HepG2 (cell line): ENCODE results near the gene IMPDH1. TPM values are rescaled to one million over a fixed set of nuclear protein-coding genes. Genes with fewer than 3 reads are reported as not detected.

Experiments used
- KLF16 ChIP-seq, 2 experiments: sonication (generic) in 1 of 2; formaldehyde crosslinking in 1 of 2; IDR thresholded peaks; 2 replicates each; pipeline versions ENCODE4 v1.6.1 to v1.8.0; 2016 to 2023; ENCODE audit warnings: missing genetic modification reagents in 2 of 2, missing compliant biosample characterization in 1 of 2
- MTA1 ChIP-seq: sonication (generic); formaldehyde crosslinking; IDR thresholded peaks from 2 replicates; pipeline ENCODE4 v1.4.0; 2020; ENCODE audit warnings: missing genetic modification reagents, mild to moderate bottlenecking, borderline replicate concordance
- NCOA1 ChIP-seq: sonication (generic); formaldehyde crosslinking; IDR thresholded peaks from 2 replicates; pipeline ENCODE4 v1.9.0; 2021; ENCODE audit warnings: missing genetic modification reagents
- NFE2L1 ChIP-seq: sonication (generic); formaldehyde crosslinking; IDR thresholded peaks from 2 replicates; pipeline ENCODE4 v1.4.0; 2020; ENCODE audit warnings: missing genetic modification reagents, mild to moderate bottlenecking, borderline replicate concordance
- NR2F6 ChIP-seq, 2 experiments: IDR thresholded peaks; 2 replicates each; pipeline ENCODE4 v1.6.1; 2016; ENCODE audit warnings: antibody characterized with exemption in 1 of 2, mild to moderate bottlenecking in 1 of 2
- RBFOX2 ChIP-seq: fragments of 200-400 bp; formaldehyde crosslinking; IDR thresholded peaks from 2 replicates; pipeline ENCODE4 v1.6.1; 2017; ENCODE audit warnings: low read depth, mild to moderate bottlenecking, low read length
- REST ChIP-seq, 2 experiments: IDR thresholded peaks; 2 replicates each; pipeline ENCODE4 v1.6.1; 2011 to 2012; ENCODE audit warnings: low read length in 2 of 2, borderline replicate concordance in 1 of 2, low read depth in 1 of 2, mild to moderate bottlenecking in 1 of 2, moderate library complexity in 1 of 2
- YEATS2 ChIP-seq: sonication (generic); formaldehyde crosslinking; IDR thresholded peaks from 2 replicates; pipeline ENCODE4 v1.4.0; 2020; ENCODE audit warnings: missing genetic modification reagents, borderline replicate concordance
- ZNF121 ChIP-seq: sonication (generic); formaldehyde crosslinking; IDR thresholded peaks from 2 replicates; pipeline ENCODE4 v1.5.0; 2020; ENCODE audit warnings: mild to moderate bottlenecking, missing genetic modification reagents
- ZNF468 ChIP-seq: sonication (generic); formaldehyde crosslinking; IDR thresholded peaks from 2 replicates; pipeline ENCODE4 v1.8.0; 2022; ENCODE audit warnings: mild to moderate bottlenecking, moderate library complexity, missing genetic modification reagents
- ZNF543 ChIP-seq: sonication (generic); formaldehyde crosslinking; IDR thresholded peaks from 2 replicates; pipeline ENCODE4 v1.4.0; 2020; ENCODE audit warnings: mild to moderate bottlenecking, missing genetic modification reagents
- ZNF615 ChIP-seq: sonication (generic); formaldehyde crosslinking; IDR thresholded peaks from 2 replicates; pipeline ENCODE4 v1.5.0; 2020; ENCODE audit warnings: mild to moderate bottlenecking, missing genetic modification reagents, borderline replicate concordance
- ZNF788 ChIP-seq: sonication (generic); formaldehyde crosslinking; IDR thresholded peaks from 2 replicates; pipeline ENCODE4 v1.5.0; 2020; ENCODE audit warnings: mild to moderate bottlenecking, missing genetic modification reagents, borderline replicate concordance
- ZSCAN9 ChIP-seq: IDR thresholded peaks from 2 replicates; pipeline ENCODE4 v1.6.1; 2016; ENCODE audit warnings: borderline replicate concordance
- polyA plus RNA-seq, 8 experiments: library from polyadenylated mRNA; depleted of rRNA in 3 of 8; stranded (reverse) in 7 of 8; unstranded in 1 of 8; fragments of >200 nt; fragmentation: Illumina TruSeq in 4 of 8; extraction: Trizol in 4 of 8; gene quantifications; 2 replicates each; pipeline versions ENCODE4 v1.2.1 to v1.2.3, GENCODE V29; 2011 to 2016; ENCODE audit warnings: low read depth in 4 of 8, missing spikeins in 1 of 8, mixed read lengths in 1 of 8; ENCODE audit not compliant: insufficient read depth in 1 of 8
- total RNA-seq, 5 experiments: library from RNA; depleted of rRNA; stranded (reverse); fragments of >200 nt; fragmentation: Illumina TruSeq; extraction: Trizol; gene quantifications; 2 replicates each; pipeline ENCODE4 v1.2.3, GENCODE V29; 2016; ENCODE audit warnings: low read depth in 1 of 5
- TF ChIP-seq, protein P1 (sequence below): sonication (generic); formaldehyde crosslinking; IDR thresholded peaks from 2 replicates; pipeline ENCODE4 v1.8.0; 2022; ENCODE audit warnings: mild to moderate bottlenecking, missing genetic modification reagents
- TF ChIP-seq, protein P2 (sequence below): sonication (generic); formaldehyde crosslinking; IDR thresholded peaks from 2 replicates; pipeline ENCODE4 v1.5.0; 2020; ENCODE audit warnings: missing genetic modification reagents
- TF ChIP-seq, protein P3 (sequence below): sonication (generic); formaldehyde crosslinking; IDR thresholded peaks from 2 replicates; pipeline ENCODE4 v1.5.0; 2020; ENCODE audit warnings: missing genetic modification reagents
- TF ChIP-seq, protein P4 (sequence below): IDR thresholded peaks from 2 replicates; pipeline ENCODE4 v1.6.1; 2016; ENCODE audit warnings: low read depth, control low read depth

IMPDH1 gene
- total and polyA plus RNA-seq, 2 of the 13 experiments (the other 11 are each of a cell fraction or from before 2014, with no cell fraction given) = 22.8 to 34.0 TPM

- TF ChIP-seq REST (IDR thresholded peaks at IDR 0.05; ENCODE audit: borderline replicate concordance in 1 of 2, low read depth in 1 of 2, low read length in 2 of 2) (peak in 1 of 2 experiments; percentile 31; a peak in 1 of 4 replicates), MTA1 (CRISPR knock-in tag) (peak; percentile 30; the same call in 1 of the 2 replicates), ZNF121 (CRISPR knock-in tag) (no peak), NR2F6 (IDR thresholded peaks at IDR 0.05) (no peak), NR2F6 (CRISPR knock-in tag; IDR thresholded peaks at IDR 0.05) (no peak), NFE2L1 (CRISPR knock-in tag) (peak; percentile 17; the same call in 1 of the 2 replicates), ZNF615 (CRISPR knock-in tag) (no peak), RBFOX2 (peak; percentile 96), YEATS2 (peak; percentile 66; the same call in 1 of the 2 replicates), ZNF788 (CRISPR knock-in tag) (peak; percentile 67; the same call in 1 of the 2 replicates), ZNF468 (CRISPR knock-in tag) (no peak), NCOA1 (CRISPR knock-in tag) (no peak; the same call in 1 of the 2 replicates), ZSCAN9 (CRISPR knock-in tag) (no peak; the same call in none of the 2 replicates), ZNF543 (CRISPR knock-in tag) (no peak), KLF16 (CRISPR knock-in tag; IDR thresholded peaks at IDR 0.05) (peak in 1 of 2 experiments; percentile 76; a peak in 2 of 4 replicates)
- TF ChIP-seq, protein P1, sequence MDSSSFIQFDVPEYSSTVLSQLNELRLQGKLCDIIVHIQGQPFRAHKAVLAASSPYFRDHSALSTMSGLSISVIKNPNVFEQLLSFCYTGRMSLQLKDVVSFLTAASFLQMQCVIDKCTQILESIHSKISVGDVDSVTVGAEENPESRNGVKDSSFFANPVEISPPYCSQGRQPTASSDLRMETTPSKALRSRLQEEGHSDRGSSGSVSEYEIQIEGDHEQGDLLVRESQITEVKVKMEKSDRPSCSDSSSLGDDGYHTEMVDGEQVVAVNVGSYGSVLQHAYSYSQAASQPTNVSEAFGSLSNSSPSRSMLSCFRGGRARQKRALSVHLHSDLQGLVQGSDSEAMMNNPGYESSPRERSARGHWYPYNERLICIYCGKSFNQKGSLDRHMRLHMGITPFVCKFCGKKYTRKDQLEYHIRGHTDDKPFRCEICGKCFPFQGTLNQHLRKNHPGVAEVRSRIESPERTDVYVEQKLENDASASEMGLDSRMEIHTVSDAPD (CRISPR knock-in tag) = no peak
- TF ChIP-seq, protein P2, sequence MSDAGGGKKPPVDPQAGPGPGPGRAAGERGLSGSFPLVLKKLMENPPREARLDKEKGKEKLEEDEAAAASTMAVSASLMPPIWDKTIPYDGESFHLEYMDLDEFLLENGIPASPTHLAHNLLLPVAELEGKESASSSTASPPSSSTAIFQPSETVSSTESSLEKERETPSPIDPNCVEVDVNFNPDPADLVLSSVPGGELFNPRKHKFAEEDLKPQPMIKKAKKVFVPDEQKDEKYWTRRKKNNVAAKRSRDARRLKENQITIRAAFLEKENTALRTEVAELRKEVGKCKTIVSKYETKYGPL (CRISPR knock-in tag) = no peak
- TF ChIP-seq, protein P3, sequence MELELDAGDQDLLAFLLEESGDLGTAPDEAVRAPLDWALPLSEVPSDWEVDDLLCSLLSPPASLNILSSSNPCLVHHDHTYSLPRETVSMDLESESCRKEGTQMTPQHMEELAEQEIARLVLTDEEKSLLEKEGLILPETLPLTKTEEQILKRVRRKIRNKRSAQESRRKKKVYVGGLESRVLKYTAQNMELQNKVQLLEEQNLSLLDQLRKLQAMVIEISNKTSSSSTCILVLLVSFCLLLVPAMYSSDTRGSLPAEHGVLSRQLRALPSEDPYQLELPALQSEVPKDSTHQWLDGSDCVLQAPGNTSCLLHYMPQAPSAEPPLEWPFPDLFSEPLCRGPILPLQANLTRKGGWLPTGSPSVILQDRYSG (CRISPR knock-in tag) = no peak
- TF ChIP-seq, protein P4, sequence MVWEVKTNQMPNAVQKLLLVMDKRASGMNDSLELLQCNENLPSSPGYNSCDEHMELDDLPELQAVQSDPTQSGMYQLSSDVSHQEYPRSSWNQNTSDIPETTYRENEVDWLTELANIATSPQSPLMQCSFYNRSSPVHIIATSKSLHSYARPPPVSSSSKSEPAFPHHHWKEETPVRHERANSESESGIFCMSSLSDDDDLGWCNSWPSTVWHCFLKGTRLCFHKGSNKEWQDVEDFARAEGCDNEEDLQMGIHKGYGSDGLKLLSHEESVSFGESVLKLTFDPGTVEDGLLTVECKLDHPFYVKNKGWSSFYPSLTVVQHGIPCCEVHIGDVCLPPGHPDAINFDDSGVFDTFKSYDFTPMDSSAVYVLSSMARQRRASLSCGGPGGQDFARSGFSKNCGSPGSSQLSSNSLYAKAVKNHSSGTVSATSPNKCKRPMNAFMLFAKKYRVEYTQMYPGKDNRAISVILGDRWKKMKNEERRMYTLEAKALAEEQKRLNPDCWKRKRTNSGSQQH = 0 out of 2 replicates have a peak, but pooled peaks have one; percentile 8
Observed at GRCh38 chr7:128455543-128456254, 45.9 kb upstream of the IMPDH1 start, which contains the start of gene HILPDA (continued).
